ENCODE measurements around the gene ACOXL. TPM values are rescaled to one million over a fixed set of nuclear protein-coding genes. Genes with fewer than 3 reads are reported as not detected.

ACOXL gene
- total RNA-seq, 1 donor from 2014 or later: 0.23 TPM

DNA sequence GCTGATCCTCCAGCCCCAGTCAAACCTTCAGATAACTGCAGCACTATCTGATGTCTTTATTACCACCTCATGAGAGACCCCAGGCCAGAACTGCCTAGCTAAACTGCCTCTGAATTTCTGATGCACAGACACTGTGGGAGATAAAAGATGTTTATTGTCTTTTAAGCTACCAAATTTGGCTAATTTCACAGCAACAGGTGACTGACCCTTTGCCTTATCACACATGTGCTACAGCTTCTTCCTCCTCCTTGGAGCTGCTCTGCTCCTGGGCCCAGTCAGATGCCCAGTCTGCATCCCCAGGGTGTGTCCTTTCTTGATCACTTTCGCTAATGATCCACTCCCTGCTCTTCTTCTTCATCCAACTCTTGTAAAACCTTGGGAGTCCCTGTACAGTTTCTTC, 19.6 kb upstream of the ACOXL start:
- Histone ChIP-seq H3K27ac (ENCODE audit: low read depth, low read length) (no peak overlapping the region), H3K4me1 (ENCODE audit: insufficient read depth, low read length) (no peaks in the 10 kb centered on the region), H3K9me3 (ENCODE audit: insufficient read depth, low read depth, low read length) (no peaks in the 10 kb centered on the region), H3K36me3 (ENCODE audit: insufficient read depth, low read length) (no peaks in the 10 kb centered on the region), H2AFZ (ENCODE audit: low read depth, low read length) (no peak overlapping the region), H3K79me2 (ENCODE audit: insufficient read depth, low read length) (no peaks in the 10 kb centered on the region), H3K27me3 (ENCODE audit: insufficient read depth, low read length) (peaks cover 52% of the 10 kb centered on the region), H3K4me3 (ENCODE audit: insufficient read depth, low read depth, low read length) (no peak overlapping the region), H4K20me1 (ENCODE audit: insufficient read depth, low read length) (no peaks in the 10 kb centered on the region), H3K4me2 (ENCODE audit: low read length) (no peak overlapping the region), H3K9ac (ENCODE audit: low read length) (no peak overlapping the region)
- TF ChIP-seq, protein P1, sequence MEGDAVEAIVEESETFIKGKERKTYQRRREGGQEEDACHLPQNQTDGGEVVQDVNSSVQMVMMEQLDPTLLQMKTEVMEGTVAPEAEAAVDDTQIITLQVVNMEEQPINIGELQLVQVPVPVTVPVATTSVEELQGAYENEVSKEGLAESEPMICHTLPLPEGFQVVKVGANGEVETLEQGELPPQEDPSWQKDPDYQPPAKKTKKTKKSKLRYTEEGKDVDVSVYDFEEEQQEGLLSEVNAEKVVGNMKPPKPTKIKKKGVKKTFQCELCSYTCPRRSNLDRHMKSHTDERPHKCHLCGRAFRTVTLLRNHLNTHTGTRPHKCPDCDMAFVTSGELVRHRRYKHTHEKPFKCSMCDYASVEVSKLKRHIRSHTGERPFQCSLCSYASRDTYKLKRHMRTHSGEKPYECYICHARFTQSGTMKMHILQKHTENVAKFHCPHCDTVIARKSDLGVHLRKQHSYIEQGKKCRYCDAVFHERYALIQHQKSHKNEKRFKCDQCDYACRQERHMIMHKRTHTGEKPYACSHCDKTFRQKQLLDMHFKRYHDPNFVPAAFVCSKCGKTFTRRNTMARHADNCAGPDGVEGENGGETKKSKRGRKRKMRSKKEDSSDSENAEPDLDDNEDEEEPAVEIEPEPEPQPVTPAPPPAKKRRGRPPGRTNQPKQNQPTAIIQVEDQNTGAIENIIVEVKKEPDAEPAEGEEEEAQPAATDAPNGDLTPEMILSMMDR (IDR thresholded peaks at IDR 0.05; ENCODE audit: insufficient read depth, low read depth, low read length): no peak
- no peak for TF ChIP-seq EZH2 (IDR thresholded peaks at IDR 0.05; ENCODE audit: insufficient read depth, low read length)
- no peaks in the 10 kb centered on the region for H3K36me3 Mint-ChIP-seq (ENCODE audit: low read depth, unreplicated experiment)
- peaks cover 3% of the 10 kb centered on the region for H3K9me3 Mint-ChIP-seq (ENCODE audit: unreplicated experiment)
- no peak overlapping the region for H3K27ac Mint-ChIP-seq (ENCODE audit: unreplicated experiment)
- no peak for DNase-seq (ENCODE audit: low read depth)
- H3K27me3 Mint-ChIP-seq (ENCODE audit: low read depth, unreplicated experiment): peaks cover 20% of the 10 kb centered on the region
- no peak for FAIRE-seq
- H3K4me1 Mint-ChIP-seq (ENCODE audit: low read depth, unreplicated experiment): peaks cover 10% of the 10 kb centered on the region
- H3K4me3 Mint-ChIP-seq (ENCODE audit: unreplicated experiment): no peak overlapping the region

DNA sequence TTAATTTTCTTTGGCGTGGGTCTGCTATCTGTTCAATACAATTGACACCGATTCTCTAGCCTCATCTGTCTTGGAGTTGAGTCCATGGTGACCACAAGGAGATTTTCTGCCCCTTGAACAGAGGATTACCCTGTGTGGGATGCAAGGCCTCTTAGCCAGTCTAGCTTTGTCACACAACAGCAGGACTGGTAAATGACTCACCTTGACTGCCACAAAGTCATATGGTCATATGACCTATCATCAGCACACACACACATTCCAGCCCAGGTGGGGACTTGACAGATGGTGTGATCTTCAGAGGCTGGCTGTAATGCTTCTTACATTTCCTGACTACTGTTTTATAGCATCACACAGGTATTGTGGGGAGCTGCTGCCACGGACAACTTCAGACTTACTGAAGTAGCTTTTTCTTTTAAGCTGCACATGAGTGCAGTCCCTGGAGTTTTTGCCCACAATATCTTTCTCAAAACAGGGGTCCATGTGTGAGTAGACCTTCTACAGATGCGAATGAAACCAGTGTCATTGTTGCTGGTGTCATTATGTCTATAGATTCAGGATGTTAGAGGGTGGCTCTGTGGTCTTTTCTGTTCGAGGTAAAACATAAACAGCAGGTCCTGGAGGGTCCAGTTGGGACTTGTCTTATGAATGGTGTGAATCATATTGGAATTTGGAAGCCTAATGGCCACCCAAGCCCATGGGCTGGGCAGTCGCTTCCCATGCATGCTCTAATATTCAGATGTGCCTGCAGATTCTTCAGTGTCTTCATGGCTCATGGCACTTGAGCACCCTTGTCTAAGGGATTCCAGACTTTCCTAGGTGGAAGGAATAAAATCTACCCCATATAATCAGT, 18.6 kb upstream of the ACOXL start:
- Histone ChIP-seq H3K79me2 (ENCODE audit: insufficient read depth, low read length) (no peaks in the 10 kb centered on the region), H2AFZ (ENCODE audit: low read depth, low read length) (no peak overlapping the region), H3K9ac (ENCODE audit: low read length) (no peak overlapping the region), H3K4me1 (ENCODE audit: insufficient read depth, low read length) (no peaks in the 10 kb centered on the region), H3K27me3 (ENCODE audit: insufficient read depth, low read length) (peaks cover 45% of the 10 kb centered on the region), H3K27ac (ENCODE audit: low read depth, low read length) (no peak overlapping the region), H3K36me3 (ENCODE audit: insufficient read depth, low read length) (no peaks in the 10 kb centered on the region), H3K4me3 (ENCODE audit: insufficient read depth, low read depth, low read length) (no peak overlapping the region), H4K20me1 (ENCODE audit: insufficient read depth, low read length) (no peaks in the 10 kb centered on the region), H3K4me2 (ENCODE audit: low read length) (no peak overlapping the region), H3K9me3 (ENCODE audit: insufficient read depth, low read depth, low read length) (no peaks in the 10 kb centered on the region)
- Mint-ChIP-seq H3K36me3 (ENCODE audit: low read depth, unreplicated experiment) (no peaks in the 10 kb centered on the region), H3K4me3 (ENCODE audit: unreplicated experiment) (no peak overlapping the region), H3K9me3 (ENCODE audit: unreplicated experiment) (peaks cover 3% of the 10 kb centered on the region), H3K27ac (ENCODE audit: unreplicated experiment) (no peak overlapping the region), H3K27me3 (ENCODE audit: low read depth, unreplicated experiment) (peaks cover 20% of the 10 kb centered on the region), H3K4me1 (ENCODE audit: low read depth, unreplicated experiment) (peaks cover 10% of the 10 kb centered on the region)
- no peak for DNase-seq (ENCODE audit: low read depth)
- FAIRE-seq: no peak
- TF ChIP-seq, protein P1 (IDR thresholded peaks at IDR 0.05; ENCODE audit: insufficient read depth, low read depth, low read length): no peak
- no peak for TF ChIP-seq EZH2 (IDR thresholded peaks at IDR 0.05; ENCODE audit: insufficient read depth, low read length)

Measured in astrocyte (in vitro differentiated cells and primary cell).